Measurements from ENCODE around the gene NTM. TPM values are rescaled to one million over a fixed set of nuclear protein-coding genes. Genes with fewer than 3 reads are reported as not detected.

Gene NTM
- total and polyA plus RNA-seq, 2 donors (not counting 3 experiments of a cell fraction or from before 2014, with no cell fraction given), result 1.00 to 1.1 TPM

DNA sequence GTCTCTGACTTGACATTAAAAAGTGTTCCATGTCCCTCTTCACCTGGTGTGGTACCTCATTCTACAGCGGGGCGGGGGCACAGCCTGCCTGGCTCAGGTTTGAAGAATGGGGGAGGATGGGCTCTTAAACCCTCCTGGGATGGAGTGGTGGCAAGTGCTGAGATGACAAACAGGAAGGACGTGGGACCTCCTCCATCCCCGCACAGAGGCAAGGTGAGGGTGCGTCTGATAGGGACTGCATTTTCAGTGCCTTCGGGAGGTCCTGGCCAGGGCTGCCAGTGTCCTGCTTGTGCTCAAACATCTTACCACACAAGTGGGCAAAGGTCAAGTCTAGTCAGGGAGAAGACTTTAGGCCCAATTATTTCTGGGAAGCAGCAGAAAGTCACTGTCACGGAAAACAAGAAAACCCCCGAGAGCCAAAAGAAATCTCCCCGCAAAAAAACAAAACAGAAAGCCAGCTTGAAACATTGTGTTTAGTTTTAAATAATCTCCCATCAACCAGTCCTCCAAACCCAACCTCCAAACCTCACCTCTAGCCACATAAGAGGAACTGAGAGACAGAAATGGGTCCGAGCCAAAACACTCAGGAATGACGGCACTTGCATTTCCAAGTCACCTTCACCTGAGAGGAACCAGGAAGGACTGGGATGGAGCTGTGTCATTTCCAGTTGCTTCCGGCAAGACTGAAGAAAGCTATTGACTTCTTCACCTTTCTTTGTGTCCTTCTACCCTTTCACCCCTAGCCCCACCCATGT, 966.5 kb downstream of the NTM start:
- DNase-seq (ENCODE audit: low read depth, low spot score), result no peak
- ChIA-PET POLR2A (no interaction called here), CTCF (no interaction called here)
- intact Hi-C loops (cut with micrococcal nuclease), result no loop called here
- H3K9me1 ChIP-seq (replicated peaks; ENCODE audit: control insufficient read depth, extremely low read depth, insufficient read depth, low read length), result no peaks in the 10 kb centered on the region
- H3K79me2 ChIP-seq (ENCODE audit: control insufficient read depth, insufficient read depth, low read length), result no peaks in the 10 kb centered on the region
- no peaks in the 10 kb centered on the region for H4K20me1 ChIP-seq (replicated peaks; ENCODE audit: control insufficient read depth, extremely low read depth, insufficient read depth, low read length)
- H3K9me3 ChIP-seq (replicated peaks; ENCODE audit: control insufficient read depth, insufficient read depth, low read length), result peaks cover 5% of the 10 kb centered on the region
- H3K4me3 ChIP-seq (replicated peaks in 1 of 3; ENCODE audit: insufficient read depth in 1 of 3, low read depth in 1 of 3, low read length in 3 of 3), result no peak overlapping the region
- no peak overlapping the region for H2AFZ ChIP-seq (ENCODE audit: low read depth, low read length)
- no peaks in the 10 kb centered on the region for H3K4me1 ChIP-seq (ENCODE audit: control insufficient read depth, extremely low read depth, insufficient read depth, low read length)
- TF ChIP-seq EZH2 (IDR thresholded peaks at IDR 0.05; ENCODE audit: borderline replicate concordance, low read depth, low read length, severe bottlenecking) (no peak), GATA2 (IDR thresholded peaks at IDR 0.05; ENCODE audit: insufficient read depth, insufficient read length, low read depth, low read length) (no peak), POLR2AphosphoS5 (IDR thresholded peaks at IDR 0.05; ENCODE audit: insufficient read depth, low read depth, low read length) (no peak), FOS (IDR thresholded peaks at IDR 0.05; ENCODE audit: borderline replicate concordance, insufficient read depth, low read length) (no peak), JUN (IDR thresholded peaks at IDR 0.05; ENCODE audit: borderline replicate concordance, insufficient read depth, insufficient read length, low read depth) (no peak), MYC (IDR thresholded peaks at IDR 0.05; ENCODE audit: low read depth, low read length) (no peak), POLR2A (IDR thresholded peaks at IDR 0.05; ENCODE audit: low read depth, low read length) (no peak)
- TF ChIP-seq, protein P1, sequence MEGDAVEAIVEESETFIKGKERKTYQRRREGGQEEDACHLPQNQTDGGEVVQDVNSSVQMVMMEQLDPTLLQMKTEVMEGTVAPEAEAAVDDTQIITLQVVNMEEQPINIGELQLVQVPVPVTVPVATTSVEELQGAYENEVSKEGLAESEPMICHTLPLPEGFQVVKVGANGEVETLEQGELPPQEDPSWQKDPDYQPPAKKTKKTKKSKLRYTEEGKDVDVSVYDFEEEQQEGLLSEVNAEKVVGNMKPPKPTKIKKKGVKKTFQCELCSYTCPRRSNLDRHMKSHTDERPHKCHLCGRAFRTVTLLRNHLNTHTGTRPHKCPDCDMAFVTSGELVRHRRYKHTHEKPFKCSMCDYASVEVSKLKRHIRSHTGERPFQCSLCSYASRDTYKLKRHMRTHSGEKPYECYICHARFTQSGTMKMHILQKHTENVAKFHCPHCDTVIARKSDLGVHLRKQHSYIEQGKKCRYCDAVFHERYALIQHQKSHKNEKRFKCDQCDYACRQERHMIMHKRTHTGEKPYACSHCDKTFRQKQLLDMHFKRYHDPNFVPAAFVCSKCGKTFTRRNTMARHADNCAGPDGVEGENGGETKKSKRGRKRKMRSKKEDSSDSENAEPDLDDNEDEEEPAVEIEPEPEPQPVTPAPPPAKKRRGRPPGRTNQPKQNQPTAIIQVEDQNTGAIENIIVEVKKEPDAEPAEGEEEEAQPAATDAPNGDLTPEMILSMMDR (IDR thresholded peaks at IDR 0.05; ENCODE audit: extremely low read depth in 1 of 2, insufficient read depth in 1 of 2, low read depth in 1 of 2, low read length in 2 of 2), result no peak
- TF ChIP-seq, protein P2, sequence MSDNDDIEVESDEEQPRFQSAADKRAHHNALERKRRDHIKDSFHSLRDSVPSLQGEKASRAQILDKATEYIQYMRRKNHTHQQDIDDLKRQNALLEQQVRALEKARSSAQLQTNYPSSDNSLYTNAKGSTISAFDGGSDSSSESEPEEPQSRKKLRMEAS (IDR thresholded peaks at IDR 0.05; ENCODE audit: insufficient read depth, insufficient read length), result no peak
- H3K9ac ChIP-seq (replicated peaks; ENCODE audit: extremely low read depth, insufficient read depth, low read length), result no peak overlapping the region
- FAIRE-seq, result no peak
- H3K27me3 ChIP-seq (ENCODE audit: control insufficient read depth in 2 of 2, insufficient read depth in 2 of 2, low read length in 2 of 2), result no peaks in the 10 kb centered on the region
- dilution Hi-C loops (cut with MboI; ENCODE audit: extremely low pct_ligation_motif_present, low sequenced_read_pairs), result no loop called here
- H3K4me2 ChIP-seq (ENCODE audit: insufficient read depth, low read length), result no peak overlapping the region
- H3K36me3 ChIP-seq (ENCODE audit: control insufficient read depth in 2 of 2, extremely low read depth in 1 of 2, insufficient read depth in 2 of 2, low read length in 2 of 2), result no peaks in the 10 kb centered on the region
- H3K27ac ChIP-seq (ENCODE audit: insufficient read depth, low read depth, low read length), result no peak overlapping the region
- no TSS peak for BruUV-seq (replicated peaks)

All from endothelial cell of umbilical vein (primary cell).